Astrocyte (in vitro differentiated cells and primary cell): ENCODE measurements around the gene UTS2B.

ENCODE experiments used
- CTCF ChIP-seq: IDR thresholded peaks from 2 replicates; pipeline ENCODE4 v1.5.1; 2011; ENCODE audit warnings: low read depth, mild to moderate bottlenecking, inconsistent platforms, low read length, moderate library complexity; ENCODE audit not compliant: insufficient read depth
- EZH2 ChIP-seq: IDR thresholded peaks from 2 replicates; pipeline ENCODE4 v1.6.1; 2012; ENCODE audit warnings: mild to moderate bottlenecking, low read length, inconsistent platforms; ENCODE audit not compliant: insufficient read depth

GRCh38 chr3:191358929-191359328, 28.6 kb upstream of the UTS2B start:
- TF ChIP-seq CTCF (no peak), EZH2 (no peak)
